Testis (tissue), 3 donors: Measurements from ENCODE around the gene LRRC10. TPM values are rescaled to one million over a fixed set of nuclear protein-coding genes. Genes with fewer than 3 reads are reported as not detected.

Source experiments
- DNase-seq: peaks from one replicate; pipeline ENCODE4 v3.0.0-alpha.2; 2019
- H3K27ac ChIP-seq, 2 donors: fragments of 200-600 bp; sonication (generic); one replicate each; pipeline ENCODE4 v1.5.1; 2019
- H3K27me3 ChIP-seq: fragments of 200-600 bp; sonication (generic); one replicate; pipeline ENCODE4 v1.5.1; 2019
- H3K36me3 ChIP-seq: fragments of 200-600 bp; sonication (generic); one replicate; pipeline ENCODE4 v1.5.1; 2017; ENCODE audit warnings: low read depth; ENCODE audit errors: missing control alignments
- H3K4me1 ChIP-seq: fragments of 200-600 bp; sonication (generic); one replicate; pipeline ENCODE4 v1.5.1; 2019
- H3K4me3 ChIP-seq, 2 donors: fragments of 200-600 bp; sonication (generic); one replicate each; pipeline ENCODE4 v1.5.1; 2017 to 2019
- H3K9me3 ChIP-seq: fragments of 200-600 bp; sonication (generic); one replicate; pipeline ENCODE4 v1.5.1; 2017
- CTCF ChIP-seq, 3 experiments: fragments of 450-650 bp in 2 of 3; fragments of 200-600 bp in 1 of 3; sonication (generic) in 1 of 3; IDR thresholded peaks; one replicate each; pipeline ENCODE4 v1.5.1; 2016 to 2019; ENCODE audit warnings: antibody characterized with exemption in 3 of 3, mild to moderate bottlenecking in 2 of 3, moderate library complexity in 1 of 3
- POLR2A ChIP-seq: fragments of 450-650 bp; IDR thresholded peaks from one replicate; pipeline ENCODE4 v1.6.1; 2017; ENCODE audit warnings: antibody characterized with exemption, mild to moderate bottlenecking, moderate library complexity
- WGBS, 2 donors: methylation state at CpG; one replicate each; pipeline ENCODE4 v1.1.5; 2018; 5-methylcytosine and 5-hydroxymethylcytosine counted together
- intact Hi-C: fragments of 100-400 bp; cut with DNase I; formaldehyde crosslinking; loops from one replicate; pipeline ENCODE4 v1.15.1; 2023; ENCODE audit warnings: low total_unique reads
- microRNA-seq, 2 donors: library from miRNA; unstranded; fragments of <30 nt; microRNA quantifications; one replicate each; pipeline ENCODE4, GENCODE V29; 2016; ENCODE audit warnings: borderline number of aligned reads in 2 of 2, borderline replicate concordance in 1 of 2
- polyA plus RNA-seq: library from polyadenylated mRNA; stranded (reverse); fragments of 350-450 nt; fragmentation: Illumina TruSeq; extraction: RNeasy Lipid Tissue Mini Kit (QIAGEN cat#74804); gene quantifications from one replicate; pipeline ENCODE4 v1.2.3, GENCODE V29; 2014; ENCODE audit warnings: low read depth, low replicate concordance; ENCODE audit not compliant: insufficient read depth
- small RNA-seq, 2 donors: library from RNA; depleted of rRNA; stranded (forward); fragments of <200 nt; gene quantifications; one replicate each; pipeline ENCODE3, GENCODE V24; 2016
- total RNA-seq, 2 donors: library from RNA; depleted of rRNA; stranded (reverse); fragments of >200 nt; gene quantifications; one replicate each; pipeline ENCODE4 v1.2.3, GENCODE V29; 2016

The LRRC10 gene
- total and polyA plus RNA-seq, 3 donors from 2014 or later = 0.12 TPM; not detected in 2

- no peak overlapping the region for H3K27ac ChIP-seq
- no peak for DNase-seq
- H3K4me1 ChIP-seq = no peaks in the 10 kb centered on the region
- intact Hi-C loops = no loop called here
- H3K4me3 ChIP-seq = no peak overlapping the region
- WGBS, 2 donors = 85 to 90% methylated on average over 10 of the region's 10 CpGs
- H3K9me3 ChIP-seq = no peaks in the 10 kb centered on the region
- H3K36me3 ChIP-seq = no peaks in the 10 kb centered on the region
- no peaks in the 10 kb centered on the region for H3K27me3 ChIP-seq
- TF ChIP-seq POLR2A (no peak), CTCF (IDR thresholded peaks at IDR 0.05) (no peak)
Observed at GRCh38 chr12:69570000-69570516, 40.6 kb downstream of the LRRC10 start.

GRCh38 chr12:69569236-69569635, 41.5 kb downstream of the LRRC10 start:
- H3K9me3 ChIP-seq = no peaks in the 10 kb centered on the region
- TF ChIP-seq CTCF (IDR thresholded peaks at IDR 0.05) (no peak), POLR2A (no peak)
- DNase-seq = no peak
- H3K36me3 ChIP-seq = no peaks in the 10 kb centered on the region
- intact Hi-C loops = no loop called here
- H3K27me3 ChIP-seq = no peaks in the 10 kb centered on the region
- 67 to 78% methylated on average over 4 of the region's 4 CpGs for WGBS, 2 donors
- no peak overlapping the region for H3K27ac ChIP-seq
- no peaks in the 10 kb centered on the region for H3K4me1 ChIP-seq
- H3K4me3 ChIP-seq = no peak overlapping the region

GRCh38 chr12:69566603-69567002, 44.1 kb downstream of the LRRC10 start:
- Histone ChIP-seq H3K27ac (no peak overlapping the region), H3K4me3 (no peak overlapping the region), H3K4me1 (no peaks in the 10 kb centered on the region), H3K9me3 (no peaks in the 10 kb centered on the region), H3K36me3 (no peaks in the 10 kb centered on the region), H3K27me3 (no peaks in the 10 kb centered on the region)
- no peak for DNase-seq
- TF ChIP-seq CTCF (IDR thresholded peaks at IDR 0.05) (no peak), POLR2A (no peak)
- intact Hi-C loops = no loop called here
- 81 to 94% methylated on average over 3 of the region's 3 CpGs for WGBS, 2 donors

- H3K27me3 ChIP-seq = no peaks in the 10 kb centered on the region
- intact Hi-C loops = no loop called here
- no peaks in the 10 kb centered on the region for H3K36me3 ChIP-seq
- no peak for DNase-seq
- H3K9me3 ChIP-seq = no peaks in the 10 kb centered on the region
- H3K4me3 ChIP-seq = no peak overlapping the region
- WGBS, 2 donors = 90 to 96% methylated on average over 2 of the region's 2 CpGs
- TF ChIP-seq CTCF (IDR thresholded peaks at IDR 0.05) = no peak
- no peak for TF ChIP-seq POLR2A
- no peaks in the 10 kb centered on the region for H3K4me1 ChIP-seq
- no peak overlapping the region for H3K27ac ChIP-seq
Observed at GRCh38 chr12:69563166-69563762, 47.4 kb downstream of the LRRC10 start.

Small RNA genes lying within 50 kb of the gene (microRNA-seq; reads per million reads assigned to microRNA genes)
- gene MIR3913-1 (0 reads per million in 2 donors), gene MIR3913-2 (0 reads per million in 2 donors)

Small RNA genes lying within 50 kb of the gene (small RNA-seq; reads per million reads assigned to genes)
- 0.92 to 0.94 reads per million in 2 donors for gene MIR3913-1

Other genes starting within 250 kb of the LRRC10 start
- 10 to 100 TPM; 38.3 to 47.8 TPM for gene FRS2, start 140.5 kb downstream of the LRRC10 start, total RNA-seq
- 21.6 TPM for gene FRS2, start 140.5 kb downstream of the LRRC10 start, polyA plus RNA-seq
- 100 to 1,000 TPM; 213 to 248 TPM for gene CCT2, start 25.4 kb downstream of the LRRC10 start, total RNA-seq
- 401 TPM for gene CCT2, start 25.4 kb downstream of the LRRC10 start, polyA plus RNA-seq
- gene BEST3, start 88.4 kb upstream of the LRRC10 start, total RNA-seq = 1 to 10 TPM in 1 of 2 donors, under 1 TPM in 1; 0.74 to 2.1 TPM
- gene BEST3, start 88.4 kb upstream of the LRRC10 start, polyA plus RNA-seq = 9.8 TPM
- gene RAB3IP, start 128.0 kb upstream of the LRRC10 start, total RNA-seq = 100 to 1,000 TPM in 1 of 2 donors, 10 to 100 TPM in 1; 50.9 to 105 TPM
- gene RAB3IP, start 128.0 kb upstream of the LRRC10 start, polyA plus RNA-seq = 133 TPM
- gene MYRFL, start 214.3 kb upstream of the LRRC10 start, total RNA-seq = 1 to 10 TPM in 1 of 2 donors, under 1 TPM in 1; 0.87 to 1.0 TPM
- gene MYRFL, start 214.3 kb upstream of the LRRC10 start, polyA plus RNA-seq = 8.0 TPM